Bronchial epithelial cell (primary cell): ENCODE results near the gene HNF4A. TPM values are rescaled to one million over a fixed set of nuclear protein-coding genes. Genes with fewer than 3 reads are reported as not detected.

Experiments used
- DNase-seq: peaks from one replicate; pipeline ENCODE4 v3.0.0-alpha.2; 2010; ENCODE audit warnings: low read depth
- FAIRE-seq: peaks from 2 replicates; lab custom pipeline; 2011; peaks lifted over from hg19 to GRCh38; lab: Jason Lieb, UNC
- H3K27me3 ChIP-seq: 2 replicates; pipeline ENCODE4 v1.5.1; 2011; ENCODE audit warnings: low read length; ENCODE audit not compliant: control insufficient read depth, insufficient read depth
- H3K36me3 ChIP-seq: 2 replicates; pipeline ENCODE4 v1.5.1; 2011; ENCODE audit warnings: low read length; ENCODE audit not compliant: control insufficient read depth, insufficient read depth
- H3K4me3 ChIP-seq: 2 replicates; pipeline ENCODE4 v1.5.1; 2011; ENCODE audit warnings: mild to moderate bottlenecking, low read depth, low read length, control low read depth
- total RNA-seq: library from RNA; depleted of rRNA; stranded (reverse); fragments of >200 nt; gene quantifications from 2 replicates; pipeline ENCODE4 v1.2.1, GENCODE V29; 2014
- TF ChIP-seq, protein P1 (sequence below): IDR thresholded peaks from 2 replicates; pipeline ENCODE4 v1.5.1; 2011; ENCODE audit warnings: mild to moderate bottlenecking, moderate library complexity, low read length, control low read depth, inconsistent platforms; ENCODE audit not compliant: insufficient read depth, severe bottlenecking

HNF4A gene
- total RNA-seq, 1 donor from 2014 or later, result not detected

- Histone ChIP-seq H3K4me3 (no peak overlapping the region), H3K36me3 (no peaks in the 10 kb centered on the region), H3K27me3 (peaks cover 8% of the 10 kb centered on the region)
- TF ChIP-seq, protein P1, sequence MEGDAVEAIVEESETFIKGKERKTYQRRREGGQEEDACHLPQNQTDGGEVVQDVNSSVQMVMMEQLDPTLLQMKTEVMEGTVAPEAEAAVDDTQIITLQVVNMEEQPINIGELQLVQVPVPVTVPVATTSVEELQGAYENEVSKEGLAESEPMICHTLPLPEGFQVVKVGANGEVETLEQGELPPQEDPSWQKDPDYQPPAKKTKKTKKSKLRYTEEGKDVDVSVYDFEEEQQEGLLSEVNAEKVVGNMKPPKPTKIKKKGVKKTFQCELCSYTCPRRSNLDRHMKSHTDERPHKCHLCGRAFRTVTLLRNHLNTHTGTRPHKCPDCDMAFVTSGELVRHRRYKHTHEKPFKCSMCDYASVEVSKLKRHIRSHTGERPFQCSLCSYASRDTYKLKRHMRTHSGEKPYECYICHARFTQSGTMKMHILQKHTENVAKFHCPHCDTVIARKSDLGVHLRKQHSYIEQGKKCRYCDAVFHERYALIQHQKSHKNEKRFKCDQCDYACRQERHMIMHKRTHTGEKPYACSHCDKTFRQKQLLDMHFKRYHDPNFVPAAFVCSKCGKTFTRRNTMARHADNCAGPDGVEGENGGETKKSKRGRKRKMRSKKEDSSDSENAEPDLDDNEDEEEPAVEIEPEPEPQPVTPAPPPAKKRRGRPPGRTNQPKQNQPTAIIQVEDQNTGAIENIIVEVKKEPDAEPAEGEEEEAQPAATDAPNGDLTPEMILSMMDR, result no peak
- FAIRE-seq (no peak), DNase-seq (no peak)
Measured at GRCh38 chr20:44394702-44395460, 39.4 kb downstream of the HNF4A start.

DNA sequence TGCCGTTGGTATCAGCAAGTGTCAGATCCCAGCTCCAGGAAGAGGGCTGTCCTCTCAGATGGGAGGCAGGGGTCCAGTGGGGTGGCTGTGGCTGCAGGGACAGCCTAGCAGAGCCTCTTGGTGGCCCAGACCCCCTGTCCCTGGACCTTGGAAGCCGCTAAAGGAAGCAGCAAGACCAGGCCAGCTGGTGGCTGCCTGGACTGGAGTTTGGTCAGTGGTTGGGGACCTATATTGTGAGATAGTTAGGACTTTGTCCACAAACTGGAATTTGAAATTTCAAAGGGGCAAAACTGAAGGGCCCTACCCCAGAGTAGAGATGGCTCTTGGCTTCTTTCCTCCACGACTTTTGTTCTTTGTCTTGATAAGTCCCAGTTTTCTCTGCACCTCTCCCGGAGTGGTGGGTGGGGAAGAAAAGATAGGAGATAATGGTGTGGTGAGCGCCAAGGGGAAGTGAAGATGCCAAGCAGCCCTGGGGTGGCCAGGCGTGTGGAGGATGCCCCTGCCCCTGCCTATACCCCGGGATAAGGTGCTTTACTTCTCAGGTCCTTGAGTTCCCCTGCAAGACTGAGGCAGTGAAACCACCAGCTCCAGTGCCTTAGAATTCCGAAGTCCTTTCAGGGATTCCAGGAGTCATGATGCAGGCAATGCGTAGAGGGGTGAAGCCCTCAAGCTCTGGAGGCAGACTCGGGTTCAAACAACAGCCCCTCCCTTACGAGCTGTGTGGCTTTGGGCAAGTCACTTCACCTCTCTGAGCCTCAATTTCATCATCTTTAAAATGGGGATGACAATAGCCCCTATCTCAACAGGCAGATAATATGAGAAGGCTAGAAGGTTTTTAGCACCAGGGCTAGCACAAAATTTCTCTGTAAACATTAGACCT is 40.2 kb downstream of the HNF4A start:
- peaks cover 8% of the 10 kb centered on the region for H3K27me3 ChIP-seq
- TF ChIP-seq, protein P1, result no peak
- DNase-seq (no peak), FAIRE-seq (no peak)
- no peaks in the 10 kb centered on the region for H3K36me3 ChIP-seq
- H3K4me3 ChIP-seq, result no peak overlapping the region

DNA sequence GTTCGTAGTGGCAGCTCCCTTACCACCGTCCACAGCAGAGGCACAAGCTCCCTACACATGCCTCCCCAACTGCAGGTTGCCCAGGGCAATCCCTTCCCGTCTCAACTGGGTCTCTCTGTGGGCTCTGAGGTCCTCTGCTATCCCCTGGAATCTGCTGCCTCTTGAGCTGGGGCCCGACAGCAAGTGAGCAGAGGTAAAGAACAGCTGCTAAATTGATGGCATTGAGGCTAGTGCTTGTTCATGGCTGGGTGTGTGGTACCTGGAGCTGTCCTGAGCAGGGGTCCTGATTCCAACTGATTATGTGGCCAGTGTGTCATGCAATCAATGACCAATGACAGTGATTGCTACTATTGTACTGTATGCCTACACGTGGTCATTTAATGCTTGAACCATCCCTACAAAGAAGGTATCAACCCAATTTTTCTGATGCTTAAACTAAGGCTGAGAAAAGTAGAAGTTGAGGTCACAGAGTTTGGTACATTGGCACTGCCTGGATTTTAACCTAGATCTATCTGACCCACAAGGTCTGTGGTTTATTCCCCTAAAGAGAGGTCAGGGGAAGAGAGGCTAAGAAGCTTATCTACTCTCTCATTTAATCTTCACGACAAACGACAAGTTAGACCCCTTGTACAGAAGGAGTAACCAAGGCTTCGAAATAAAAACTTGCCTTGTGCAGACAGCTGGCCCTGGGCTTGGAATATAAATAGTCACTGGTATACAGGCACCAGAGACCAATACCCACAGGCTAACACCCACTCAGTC is 41.1 kb downstream of the HNF4A start:
- no peak for FAIRE-seq

DNA sequence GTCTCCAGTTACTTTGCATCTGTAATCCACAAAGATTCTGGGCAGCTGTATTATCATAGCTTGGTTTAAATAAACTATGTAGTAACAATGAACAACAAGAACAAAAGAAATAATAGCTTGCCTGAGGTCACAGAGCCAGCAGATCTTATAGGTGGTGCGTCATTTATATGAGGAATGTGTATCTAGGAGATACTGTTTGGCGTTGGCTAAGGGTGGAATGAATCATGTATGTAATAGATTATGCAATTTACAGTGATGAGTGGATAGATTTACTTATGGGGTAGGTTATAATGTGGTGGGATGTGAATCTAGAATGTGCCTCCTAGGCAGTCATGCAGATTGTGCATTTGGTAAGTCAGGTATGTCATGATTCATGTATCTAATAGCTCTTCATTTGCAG is 42.8 kb downstream of the HNF4A start:
- Histone ChIP-seq H3K4me3 (no peak overlapping the region), H3K36me3 (no peaks in the 10 kb centered on the region), H3K27me3 (peaks cover 6% of the 10 kb centered on the region)
- FAIRE-seq (no peak), DNase-seq (peak; percentile 98)
- TF ChIP-seq, protein P1, result no peak

More for the DNA sequence above, 41.1 kb downstream of the HNF4A start:
- no peak for DNase-seq
- Histone ChIP-seq H3K27me3 (peaks cover 8% of the 10 kb centered on the region), H3K4me3 (no peak overlapping the region), H3K36me3 (no peaks in the 10 kb centered on the region)
- TF ChIP-seq, protein P1, result no peak

- Histone ChIP-seq H3K27me3 (peaks cover 4% of the 10 kb centered on the region), H3K4me3 (no peak overlapping the region), H3K36me3 (no peaks in the 10 kb centered on the region)
- TF ChIP-seq, protein P1, result no peak
- DNase-seq (no peak), FAIRE-seq (no peak)
Measured at GRCh38 chr20:44399446-44399845, 43.9 kb downstream of the HNF4A start.
